ENCODE measurements around the gene ENDOV.

ENDOV gene

GRCh38 chr17:80472996-80473395 lies 58.0 kb downstream of the ENDOV start:
- no peak for DNase-seq

GRCh38 chr17:80473701-80474100 lies 58.7 kb downstream of the ENDOV start:
- no peak for DNase-seq

- peak; percentile 73 to 81 for DNase-seq
These were observed 59.4 kb downstream of the ENDOV start for GRCh38 chr17:80474231-80474960.

- no peak for DNase-seq
These were observed 60.3 kb downstream of the ENDOV start for GRCh38 chr17:80474961-80475909.

GRCh38 chr17:80475910-80476876 lies 61.2 kb downstream of the ENDOV start, which contains the start of gene NPTX1:
Gene NPTX1 (minus strand): TSS chr17:80476607. CDS start chr17:80476446, 161 bp downstream.
- no peak for DNase-seq

- no peak for DNase-seq
These were observed 62.1 kb downstream of the ENDOV start for GRCh38 chr17:80476877-80477646.

GRCh38 chr17:80477647-80478478 lies 62.9 kb downstream of the ENDOV start:
- no peak for DNase-seq

GRCh38 chr17:80478487-80479245 lies 63.7 kb downstream of the ENDOV start:
- no peak for DNase-seq

GRCh38 chr17:80479246-80479566 lies 64.2 kb downstream of the ENDOV start:
- no peak for DNase-seq

- no peak for DNase-seq
These were observed 65.3 kb downstream of the ENDOV start for GRCh38 chr17:80480248-80480647.

GRCh38 chr17:80481284-80482057 lies 66.5 kb downstream of the ENDOV start:
- no peak for DNase-seq

GRCh38 chr17:80482058-80482318 lies 67.0 kb downstream of the ENDOV start:
- DNase-seq: no peak

GRCh38 chr17:80482555-80483308 lies 67.8 kb downstream of the ENDOV start:
- DNase-seq: no peak

- no peak for DNase-seq
These were observed 70.9 kb downstream of the ENDOV start for GRCh38 chr17:80485846-80486245.

GRCh38 chr17:80486692-80487091 lies 71.7 kb downstream of the ENDOV start:
- no peak for DNase-seq

- DNase-seq: no peak
These were observed 72.5 kb downstream of the ENDOV start for GRCh38 chr17:80487511-80487910.

Measured in AML-193 (cell line).